BE2C (cell line): Measurements from ENCODE around the gene PITX2.
A peak's percentile ranks its signal among the peaks of the same experiment; 100 is the strongest.

Source experiments
- DNase-seq: peaks from one replicate; pipeline ENCODE4 v3.0.0-alpha.2; 2020
- H3K27me3 ChIP-seq: fragments of 250-450 bp; sonication (Bioruptor Pico); 2 replicates; pipeline ENCODE4 v1.5.1; 2020; ENCODE audit warnings: mild to moderate bottlenecking
- H3K36me3 ChIP-seq: fragments of 250-450 bp; sonication (Bioruptor Pico); 2 replicates; pipeline ENCODE4 v1.5.1; 2020; ENCODE audit warnings: mild to moderate bottlenecking
- H3K4me1 ChIP-seq: fragments of 250-450 bp; sonication (Bioruptor Pico); 2 replicates; pipeline ENCODE4 v1.5.1; 2020
- H3K4me3 ChIP-seq: 2 replicates; pipeline ENCODE4 v1.5.1; 2011; ENCODE audit warnings: low read depth, low read length
- H3K9me3 ChIP-seq: fragments of 250-450 bp; sonication (Bioruptor Pico); 2 replicates; pipeline ENCODE4 v1.5.1; 2020
- CTCF ChIP-seq: IDR thresholded peaks from 2 replicates; pipeline ENCODE4 v1.5.1; 2012; ENCODE audit warnings: mild to moderate bottlenecking, low read depth, low read length

The PITX2 gene

DNA sequence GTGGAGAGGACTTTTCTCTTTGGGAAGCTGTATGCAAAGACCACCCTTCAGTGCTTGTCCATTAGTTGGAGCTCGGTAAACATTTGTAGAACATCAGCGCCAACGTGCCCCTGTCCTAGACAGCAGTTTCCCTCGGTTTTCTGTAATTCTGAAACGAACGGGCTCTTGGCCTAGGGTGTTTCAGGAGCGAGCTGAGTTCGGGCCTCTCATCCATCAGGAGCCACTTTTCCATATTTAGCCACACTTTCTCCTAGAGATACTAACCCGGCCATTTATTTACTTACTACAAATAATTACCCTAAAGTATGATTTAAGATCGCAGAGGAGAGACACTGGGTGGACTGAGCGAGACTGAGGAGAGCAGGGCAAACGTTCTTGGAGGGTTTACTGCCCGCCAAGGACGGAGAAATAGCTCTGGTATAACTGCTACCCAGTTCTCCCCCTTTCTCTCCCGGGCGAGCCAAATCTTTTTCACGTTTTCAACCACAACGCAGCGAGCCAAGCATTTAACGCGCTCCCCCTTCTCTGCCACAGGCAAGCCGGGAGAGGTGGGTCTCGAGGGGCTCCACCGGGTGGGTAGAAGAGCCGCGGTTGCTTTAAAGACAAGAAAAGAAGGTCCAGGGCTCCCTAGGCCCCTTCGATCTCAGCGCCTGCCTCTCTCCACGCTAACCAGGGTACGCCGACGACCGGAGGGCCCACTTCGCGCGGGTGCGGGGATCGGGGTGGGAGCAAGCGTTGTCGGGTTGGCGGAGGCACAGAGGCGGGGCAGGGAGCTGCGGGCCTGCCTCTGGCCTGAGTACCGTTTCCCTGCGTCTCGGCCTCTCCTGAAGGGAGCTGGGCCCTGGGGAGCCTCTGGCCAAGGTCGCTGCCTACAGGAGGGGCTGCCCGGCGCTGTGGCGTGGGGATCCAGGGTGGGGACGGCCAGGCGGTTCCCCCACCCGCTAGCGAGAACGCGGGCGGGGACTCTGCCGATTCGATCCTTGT is 10.8 kb upstream of the PITX2 start:
- no peak for TF ChIP-seq CTCF
- no peaks in the 10 kb centered on the region; the same call in 1 of the 2 replicates for H3K4me1 ChIP-seq
- DNase-seq = no peak
- no peaks in the 10 kb centered on the region for H3K9me3 ChIP-seq
- peaks cover 98% of the 10 kb centered on the region for H3K27me3 ChIP-seq
- no peak overlapping the region for H3K4me3 ChIP-seq
- no peaks in the 10 kb centered on the region for H3K36me3 ChIP-seq

- H3K27me3 ChIP-seq = peaks cover 98% of the 10 kb centered on the region
- H3K36me3 ChIP-seq = no peaks in the 10 kb centered on the region
- TF ChIP-seq CTCF = no peak
- no peak for DNase-seq
- H3K4me1 ChIP-seq = no peaks in the 10 kb centered on the region; the same call in 1 of the 2 replicates
- no peaks in the 10 kb centered on the region for H3K9me3 ChIP-seq
- H3K4me3 ChIP-seq = peak overlapping the region; percentile 48
Measured at GRCh38 chr4:110632506-110633357, 9.9 kb upstream of the PITX2 start.

- peak; percentile 80 for DNase-seq
- Histone ChIP-seq H3K4me3 (peak overlapping the region; percentile 48), H3K27me3 (peaks cover 98% of the 10 kb centered on the region), H3K36me3 (no peaks in the 10 kb centered on the region), H3K4me1 (no peaks in the 10 kb centered on the region; the same call in 1 of the 2 replicates), H3K9me3 (no peaks in the 10 kb centered on the region)
- peak; percentile 86 for TF ChIP-seq CTCF
Measured at GRCh38 chr4:110631584-110632505, 9.0 kb upstream of the PITX2 start.

DNA sequence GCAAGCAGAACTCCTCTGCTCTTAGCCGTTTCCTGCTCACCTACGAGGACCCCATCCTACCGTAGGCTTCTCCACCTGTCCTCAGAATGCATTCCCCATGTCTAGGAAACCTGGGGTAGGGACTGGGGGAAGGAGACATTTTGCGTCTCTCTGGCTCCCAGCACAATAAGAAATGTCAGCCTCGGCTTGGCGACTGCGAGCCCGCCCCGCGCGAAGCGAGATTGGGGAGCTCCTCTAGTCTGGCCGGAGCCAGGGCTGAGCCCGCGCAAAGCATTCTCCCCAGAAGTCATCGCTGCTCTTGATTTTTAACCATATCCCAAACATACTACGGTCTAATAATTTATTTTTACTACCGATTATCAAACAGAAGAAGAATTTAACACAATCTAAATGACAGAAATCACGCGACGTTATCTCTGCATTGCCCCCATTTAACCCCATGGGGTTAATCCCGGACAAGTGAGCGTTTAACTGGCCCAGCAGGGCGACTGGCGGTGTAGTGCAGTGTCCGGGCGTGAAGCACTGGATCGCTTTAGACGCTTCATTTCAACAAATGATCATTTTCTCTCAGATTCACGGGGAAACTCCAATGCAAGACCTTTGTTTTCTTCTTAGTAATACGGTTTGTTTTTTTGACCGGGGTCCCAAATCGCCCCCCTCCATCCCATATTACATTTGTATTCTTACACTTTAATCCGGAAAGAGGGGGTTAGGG is 8.0 kb upstream of the PITX2 start:
- no peaks in the 10 kb centered on the region; the same call in 1 of the 2 replicates for H3K4me1 ChIP-seq
- peak overlapping the region; percentile 23 for H3K4me3 ChIP-seq
- TF ChIP-seq CTCF = no peak
- H3K9me3 ChIP-seq = no peaks in the 10 kb centered on the region
- no peak for DNase-seq
- peaks cover 98% of the 10 kb centered on the region for H3K27me3 ChIP-seq
- no peaks in the 10 kb centered on the region for H3K36me3 ChIP-seq
